Hepatocyte (in vitro differentiated cells): Measurements from ENCODE around the gene ING4.

Experiments used
- CTCF ChIP-seq: fragments of 200-600 bp; sonication (generic); IDR thresholded peaks from 2 replicates; pipeline ENCODE4 v1.5.1; 2016; ENCODE audit warnings: antibody characterized with exemption, mild to moderate bottlenecking; ENCODE audit not compliant: poor library complexity
- EZH2 ChIP-seq: fragments of 200-600 bp; sonication (generic); IDR thresholded peaks from 2 replicates; pipeline ENCODE4 v1.6.1; 2016; ENCODE audit warnings: antibody characterized with exemption, mild to moderate bottlenecking, borderline replicate concordance

GRCh38 chr12:6708960-6709394 is 46.1 kb upstream of the ING4 start:
- no peak for TF ChIP-seq EZH2
- no peak for TF ChIP-seq CTCF
